KG1 (cell line): Measurements from ENCODE around the gene OR13D1.
"Not testable (repeated sequence)": the region's sequence is repeated elsewhere in the genome, so short reads cannot be mapped to it uniquely, and the experiment has no call there.

ENCODE experiments used
- DNase-seq: peaks from one replicate; lab custom pipeline; 2025; lab: John Stamatoyannopoulos, UW

Gene OR13D1, protein sequence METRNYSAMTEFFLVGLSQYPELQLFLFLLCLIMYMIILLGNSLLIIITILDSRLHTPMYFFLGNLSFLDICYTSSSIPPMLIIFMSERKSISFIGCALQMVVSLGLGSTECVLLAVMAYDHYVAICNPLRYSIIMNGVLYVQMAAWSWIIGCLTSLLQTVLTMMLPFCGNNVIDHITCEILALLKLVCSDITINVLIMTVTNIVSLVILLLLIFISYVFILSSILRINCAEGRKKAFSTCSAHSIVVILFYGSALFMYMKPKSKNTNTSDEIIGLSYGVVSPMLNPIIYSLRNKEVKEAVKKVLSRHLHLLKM

DNA sequence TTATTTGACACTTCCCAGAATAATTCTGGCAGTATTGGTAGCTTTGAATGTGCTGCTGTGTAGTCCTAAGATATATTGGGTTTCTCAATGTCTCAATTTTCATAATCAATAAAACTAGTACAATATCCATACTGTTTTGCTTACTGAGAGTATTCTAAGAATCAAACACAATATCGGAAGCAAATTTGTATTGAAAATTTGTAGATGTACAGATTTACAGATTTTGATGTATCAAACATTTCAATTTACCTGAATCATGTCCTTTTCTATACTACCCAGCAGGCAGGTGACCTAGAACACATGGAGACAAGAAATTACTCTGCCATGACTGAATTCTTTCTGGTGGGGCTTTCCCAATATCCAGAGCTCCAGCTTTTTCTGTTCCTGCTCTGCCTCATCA is at the start of gene OR13D1:
Gene OR13D1, plus strand, starts transcription at position 301 of the 400 bp plus-strand sequence. Its CDS starts 0 bp downstream, at position 301.
- DNase-seq, result no peak

DNA sequence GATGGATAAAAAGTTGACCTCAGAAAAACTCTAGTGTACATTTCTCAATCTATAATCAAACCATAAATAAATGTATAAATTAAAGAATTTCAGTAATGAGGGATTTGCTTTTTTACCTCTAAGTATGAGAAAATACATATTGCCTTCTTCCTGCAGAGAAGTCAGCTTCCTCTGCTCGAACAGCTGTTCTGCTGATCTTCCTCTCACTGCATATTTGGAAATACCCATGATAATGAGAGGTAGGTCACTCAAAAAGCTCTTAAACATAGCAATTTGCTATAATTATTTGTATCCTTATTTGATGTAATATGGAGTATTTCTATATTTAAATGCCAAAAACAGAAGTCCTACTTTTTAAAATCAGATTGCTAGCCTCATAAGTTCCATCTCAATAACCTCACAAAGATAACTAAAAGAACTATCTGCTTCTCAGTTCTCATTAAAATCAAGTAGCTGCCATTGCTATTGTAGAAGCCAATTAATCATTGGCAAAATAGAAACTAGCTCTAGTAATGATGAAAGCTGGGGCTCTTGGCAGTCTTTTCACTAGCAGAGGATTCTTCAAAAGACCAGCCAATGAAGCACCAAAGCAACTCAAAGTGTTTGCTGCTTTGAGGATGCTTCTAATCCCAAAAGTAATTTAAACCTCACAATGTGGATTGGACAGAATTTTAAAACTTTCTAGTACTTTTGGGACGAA is 35.7 kb upstream of the OR13D1 start:
- DNase-seq, result no peak

DNA sequence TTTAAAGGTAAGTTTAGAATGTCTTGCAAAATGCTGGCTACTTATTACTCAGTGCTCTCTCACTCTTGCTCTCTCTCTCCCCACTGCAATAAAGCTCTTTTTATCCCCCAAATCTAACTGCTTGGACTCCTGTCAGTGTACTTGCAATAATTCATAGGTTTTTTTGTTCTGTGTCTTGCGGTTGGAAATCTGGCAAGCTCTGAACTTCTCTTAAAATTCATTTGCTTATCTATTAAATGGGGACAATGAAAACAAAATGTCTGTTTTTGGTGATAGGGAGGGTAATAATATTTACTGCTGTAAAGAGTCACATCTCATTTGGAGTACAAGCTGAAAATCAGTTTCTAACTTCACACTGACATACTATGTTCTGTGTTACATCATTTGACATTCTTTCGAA is 18.7 kb upstream of the OR13D1 start:
- no peak for DNase-seq

DNA sequence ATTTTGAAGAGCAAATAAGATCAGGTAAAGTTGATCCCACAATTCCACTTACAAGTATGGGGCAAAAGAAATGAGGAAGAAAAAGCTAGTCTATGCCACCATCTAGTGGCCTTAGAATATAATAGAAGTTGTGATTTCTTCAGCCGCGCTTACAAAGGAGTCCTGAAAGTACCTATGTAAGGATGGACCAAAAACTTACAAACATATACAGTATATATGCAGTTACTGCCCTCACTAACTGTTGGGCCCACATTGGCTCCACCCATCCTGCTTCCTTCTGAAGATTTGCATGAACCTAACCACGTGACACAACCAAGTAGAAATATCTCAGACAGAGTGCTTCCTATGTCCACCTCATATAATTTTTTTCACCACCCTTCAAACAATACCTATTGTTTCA is 11.7 kb upstream of the OR13D1 start:
- DNase-seq, result no peak

DNA sequence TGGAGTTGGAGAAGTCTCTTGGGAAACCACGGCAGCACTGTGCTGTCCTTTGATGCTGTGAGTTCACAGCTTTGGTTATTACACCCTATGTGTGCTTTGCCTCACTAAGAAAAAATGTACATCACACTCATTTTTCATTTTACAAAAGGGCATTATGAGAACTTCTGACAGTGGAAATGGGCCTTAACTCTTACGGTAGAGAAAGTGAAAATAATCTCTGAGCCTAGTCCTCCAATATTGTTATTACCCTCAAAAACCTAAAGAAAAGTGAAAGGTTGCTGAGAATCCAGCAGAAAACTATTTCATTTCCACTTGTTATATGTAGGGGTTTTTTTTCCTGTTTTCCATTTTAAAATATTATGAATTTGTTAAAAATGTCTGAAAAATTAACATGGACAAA is 8.2 kb upstream of the OR13D1 start:
- DNase-seq, result no peak

DNA sequence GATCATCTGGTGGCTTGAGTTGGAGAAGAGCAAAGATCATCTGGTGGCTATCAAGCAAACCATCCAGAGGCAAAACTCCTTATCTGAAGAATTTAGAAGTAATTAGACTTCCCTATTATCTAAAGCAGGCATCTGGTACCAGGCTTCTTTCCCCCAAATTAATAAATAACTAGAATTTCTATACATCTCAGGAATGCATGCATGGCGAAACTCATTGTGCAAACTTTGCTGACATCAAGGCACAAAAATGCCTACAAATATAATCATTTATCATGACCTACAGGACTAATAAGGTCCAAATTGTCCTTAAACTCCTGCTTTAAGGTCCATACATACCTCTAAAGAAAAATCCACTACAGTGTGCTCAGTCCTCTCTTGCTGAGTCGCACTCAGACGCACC is 6.0 kb downstream of the OR13D1 start:
- no peak for DNase-seq

DNA sequence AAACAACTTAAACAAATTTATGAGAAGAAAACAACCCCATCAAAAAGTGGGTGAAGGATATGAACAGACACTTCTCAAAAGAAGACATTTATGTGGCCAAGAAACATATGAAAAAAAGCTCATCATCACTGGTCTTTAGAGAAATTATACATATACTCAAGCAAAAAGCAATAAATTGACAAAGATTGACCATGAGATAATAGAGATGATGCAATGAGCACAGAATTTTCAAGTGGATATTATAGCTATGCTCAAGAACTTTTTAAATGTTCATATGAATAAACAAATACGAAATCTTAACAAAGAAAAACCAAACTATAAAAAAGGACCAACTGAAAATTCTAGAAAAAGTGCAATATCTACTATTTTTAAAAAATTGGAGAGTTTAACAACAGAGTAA is 14.4 kb downstream of the OR13D1 start:
- DNase-seq, result not testable (repeated sequence)

DNA sequence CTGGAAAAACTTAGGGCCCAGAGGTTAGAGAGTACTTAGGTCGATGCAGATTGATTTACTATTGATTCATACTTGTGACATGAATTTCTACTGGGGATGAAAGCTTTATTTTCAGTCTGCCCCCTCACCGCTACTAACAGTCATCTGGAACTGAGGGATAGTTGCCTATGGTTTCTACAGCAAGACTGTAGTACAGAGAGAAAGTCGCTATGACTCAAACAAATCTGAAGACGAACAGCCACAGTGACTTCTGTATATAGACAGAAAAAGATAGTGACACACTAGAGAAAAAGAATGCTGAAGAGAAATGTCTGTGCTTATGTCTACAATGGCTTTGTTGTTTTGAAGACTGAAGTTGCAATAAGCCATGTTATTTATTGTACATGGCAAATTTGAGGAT is 17.3 kb downstream of the OR13D1 start:
- DNase-seq, result no peak

DNA sequence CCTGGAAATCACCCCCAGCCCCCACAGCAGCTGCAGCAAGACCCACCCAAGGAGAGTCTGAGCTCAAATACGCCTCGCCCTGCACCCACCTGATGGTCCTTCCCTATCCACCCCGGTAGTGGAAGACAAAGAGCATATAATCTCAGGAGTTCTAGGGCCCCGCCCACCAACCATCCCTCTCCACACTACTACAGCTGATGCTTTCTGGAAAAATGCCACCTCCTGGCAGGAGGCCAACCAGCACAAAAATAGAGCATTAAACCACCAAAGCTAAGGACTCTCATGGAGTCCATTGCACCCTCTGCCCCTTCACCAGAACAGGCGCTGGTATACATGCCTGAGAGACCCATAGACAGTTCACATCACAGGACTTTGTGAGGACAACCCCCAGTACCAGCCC is 30.7 kb downstream of the OR13D1 start:
- DNase-seq, result no peak

DNA sequence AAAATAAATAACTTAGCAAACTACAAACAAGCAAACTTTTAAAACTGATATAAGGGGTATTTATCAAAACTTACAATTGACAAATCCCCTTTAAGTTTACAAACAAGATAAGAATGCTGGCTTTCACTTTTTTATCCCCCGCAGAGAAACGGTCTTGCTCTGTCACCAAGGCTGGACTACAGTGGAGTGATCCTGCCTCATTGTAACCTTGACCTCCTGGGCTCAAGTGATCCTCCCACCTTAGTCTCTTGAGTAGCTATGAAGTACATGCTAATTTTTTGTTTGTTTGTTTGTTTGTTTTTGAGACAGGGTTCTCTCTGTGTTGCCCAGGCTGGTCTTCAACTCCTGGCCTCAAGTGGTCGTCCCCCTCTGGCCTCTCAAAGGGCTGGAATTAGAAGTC is 44.1 kb downstream of the OR13D1 start:
- DNase-seq, result no peak

DNA sequence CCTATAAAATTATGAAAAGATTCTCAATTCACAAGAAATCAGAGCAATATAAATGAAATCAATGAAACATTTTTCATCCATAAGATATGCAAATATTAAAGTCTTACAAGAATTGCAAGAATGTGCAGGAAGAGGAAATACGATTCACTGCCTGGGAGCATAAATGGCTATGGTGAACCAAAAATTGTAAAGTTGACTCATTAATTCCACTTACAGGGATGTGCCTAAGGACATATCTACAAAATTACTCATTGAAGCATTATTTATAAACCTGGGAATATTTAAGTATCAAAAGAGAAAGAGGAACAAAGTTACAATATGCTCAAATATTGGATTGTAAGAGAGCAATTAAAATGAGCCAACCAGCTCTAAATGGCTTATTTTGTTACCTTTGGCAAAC is 46.3 kb downstream of the OR13D1 start:
- no peak for DNase-seq

DNA sequence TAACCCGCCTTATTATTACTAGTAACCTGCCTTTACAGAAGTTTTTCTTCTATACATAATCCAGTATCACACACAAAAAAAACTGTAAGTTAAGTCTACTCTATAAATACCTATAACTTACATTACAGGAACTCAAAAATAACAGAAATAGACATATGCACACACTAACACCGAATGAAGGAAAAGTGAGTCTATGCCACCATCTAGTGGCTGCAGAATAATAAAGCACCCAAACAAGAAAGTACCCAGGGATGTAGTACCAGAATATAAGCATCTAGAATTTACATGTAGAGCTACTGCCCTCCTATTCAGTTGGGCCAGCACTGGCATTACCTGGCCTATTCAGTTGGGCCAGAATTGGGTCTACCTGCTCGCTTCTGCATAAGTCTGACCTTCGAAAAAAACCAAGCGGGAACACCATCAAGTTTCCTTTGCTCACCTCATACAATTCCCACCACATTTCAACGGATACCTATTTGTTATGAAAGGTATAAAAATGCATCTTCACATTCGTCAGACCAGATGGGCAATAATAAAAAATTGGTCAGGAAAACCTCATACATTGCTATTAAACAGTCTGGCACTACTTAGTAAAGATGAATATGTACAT is 49.2 kb downstream of the OR13D1 start:
- no peak for DNase-seq
